22Rv1 (cell line): Measurements from ENCODE around the gene IL19.
"Not testable (repeated sequence)": the region's sequence is repeated elsewhere in the genome, so short reads cannot be mapped to it uniquely, and the experiment has no call there.

Source experiments
- H3K27ac ChIP-seq: fragments of 450-650 bp; 2 replicates; pipeline ENCODE4 v1.5.1; 2017
- ZFX ChIP-seq: fragments of 450-650 bp; IDR thresholded peaks from 2 replicates; pipeline ENCODE4 v1.6.1; 2017; ENCODE audit warnings: antibody characterized with exemption, borderline replicate concordance
- TF ChIP-seq, protein P1 (sequence below): fragments of 450-650 bp; IDR thresholded peaks from 2 replicates; pipeline ENCODE4 v1.5.1; 2017; ENCODE audit warnings: mild to moderate bottlenecking

IL19 gene

DNA sequence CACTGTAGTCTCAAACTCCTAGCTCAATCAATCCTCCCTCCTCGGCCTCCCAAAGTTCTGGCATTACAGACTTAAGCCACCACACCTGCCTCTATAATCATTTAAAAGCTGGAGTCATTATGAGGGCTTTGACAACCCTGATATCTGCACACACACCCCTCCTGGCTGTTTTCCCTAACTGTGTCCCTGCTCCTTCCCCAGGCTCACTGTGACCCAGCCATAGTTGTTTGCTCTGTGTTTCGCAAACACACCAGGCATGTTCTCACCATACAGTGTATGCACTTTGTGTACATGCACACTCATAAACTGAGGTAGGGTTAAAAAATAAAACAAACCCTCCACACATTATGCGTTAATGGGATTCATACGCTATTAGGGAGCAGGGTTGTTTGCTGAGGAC is 73.1 kb downstream of the IL19 start:
- TF ChIP-seq ZFX: no peak
- TF ChIP-seq, protein P1, sequence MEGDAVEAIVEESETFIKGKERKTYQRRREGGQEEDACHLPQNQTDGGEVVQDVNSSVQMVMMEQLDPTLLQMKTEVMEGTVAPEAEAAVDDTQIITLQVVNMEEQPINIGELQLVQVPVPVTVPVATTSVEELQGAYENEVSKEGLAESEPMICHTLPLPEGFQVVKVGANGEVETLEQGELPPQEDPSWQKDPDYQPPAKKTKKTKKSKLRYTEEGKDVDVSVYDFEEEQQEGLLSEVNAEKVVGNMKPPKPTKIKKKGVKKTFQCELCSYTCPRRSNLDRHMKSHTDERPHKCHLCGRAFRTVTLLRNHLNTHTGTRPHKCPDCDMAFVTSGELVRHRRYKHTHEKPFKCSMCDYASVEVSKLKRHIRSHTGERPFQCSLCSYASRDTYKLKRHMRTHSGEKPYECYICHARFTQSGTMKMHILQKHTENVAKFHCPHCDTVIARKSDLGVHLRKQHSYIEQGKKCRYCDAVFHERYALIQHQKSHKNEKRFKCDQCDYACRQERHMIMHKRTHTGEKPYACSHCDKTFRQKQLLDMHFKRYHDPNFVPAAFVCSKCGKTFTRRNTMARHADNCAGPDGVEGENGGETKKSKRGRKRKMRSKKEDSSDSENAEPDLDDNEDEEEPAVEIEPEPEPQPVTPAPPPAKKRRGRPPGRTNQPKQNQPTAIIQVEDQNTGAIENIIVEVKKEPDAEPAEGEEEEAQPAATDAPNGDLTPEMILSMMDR: no peak

DNA sequence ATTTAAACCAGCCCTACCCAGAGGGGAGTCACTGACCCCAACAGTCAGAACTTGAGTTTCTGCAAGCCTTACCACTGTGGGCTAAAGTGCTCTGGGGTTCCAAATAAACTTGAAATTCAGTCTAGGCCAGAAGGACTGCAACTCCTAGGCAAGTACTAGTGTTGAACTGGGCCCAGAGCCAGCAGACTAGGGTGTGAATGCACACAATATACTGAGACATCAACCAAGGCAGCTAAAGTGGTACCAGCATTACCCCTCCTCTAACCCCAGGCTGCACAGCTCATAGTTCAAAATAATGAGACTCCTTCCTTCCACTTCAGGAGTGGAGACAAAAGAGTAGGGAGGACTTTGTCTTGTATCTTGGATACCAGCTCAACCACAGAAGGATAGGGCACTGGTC is 75.9 kb downstream of the IL19 start:
- no peak for TF ChIP-seq ZFX
- TF ChIP-seq, protein P1: no peak
- H3K27ac ChIP-seq: no peak overlapping the region

More for the DNA sequence above, 73.1 kb downstream of the IL19 start:
- no peak overlapping the region for H3K27ac ChIP-seq

DNA sequence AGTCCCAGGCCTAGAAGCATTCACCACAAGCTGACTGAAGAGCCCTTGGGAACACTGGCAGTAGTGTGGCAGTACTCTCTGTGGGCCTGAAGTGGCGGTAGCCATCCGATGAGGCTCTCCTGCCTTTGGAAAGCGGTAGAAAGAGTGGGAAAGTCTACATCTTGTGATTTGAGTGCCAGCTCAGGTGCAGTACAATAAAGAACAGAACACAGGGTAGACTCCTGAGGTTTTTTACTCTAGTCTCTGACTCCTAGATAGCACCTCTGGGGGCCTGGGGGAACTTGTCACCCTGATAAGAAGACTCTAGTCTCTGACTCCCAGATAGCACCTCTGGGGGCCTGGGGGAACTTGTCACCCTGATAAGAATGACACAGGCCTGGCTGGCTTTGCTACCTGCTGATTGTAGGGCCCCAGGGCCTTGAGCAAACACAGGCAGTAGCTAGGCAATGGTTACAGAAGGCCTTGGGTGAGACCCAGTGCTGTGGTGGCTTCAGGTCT is 76.8 kb downstream of the IL19 start:
- TF ChIP-seq, protein P1: no peak
- TF ChIP-seq ZFX: no peak
- no peak overlapping the region for H3K27ac ChIP-seq

DNA sequence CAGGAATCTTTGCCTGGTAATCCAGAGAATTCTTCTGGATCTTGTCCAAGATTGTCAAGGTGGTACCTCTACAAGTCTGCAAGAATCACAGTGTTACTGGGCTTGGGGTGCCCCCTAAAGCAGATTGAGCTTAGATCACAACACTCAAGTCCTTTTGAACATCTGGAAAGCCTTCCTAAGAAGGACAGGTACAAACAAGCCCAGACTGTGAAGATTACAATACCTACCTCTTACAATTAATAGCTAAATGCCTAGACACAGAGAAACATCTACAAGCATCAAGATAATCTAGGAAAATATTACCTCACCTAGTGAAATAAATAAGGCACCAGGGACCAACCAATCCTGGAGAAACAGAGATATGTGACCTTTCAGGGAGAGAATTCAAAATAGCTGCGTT is 77.4 kb downstream of the IL19 start:
- TF ChIP-seq ZFX: no peak
- TF ChIP-seq, protein P1: no peak

DNA sequence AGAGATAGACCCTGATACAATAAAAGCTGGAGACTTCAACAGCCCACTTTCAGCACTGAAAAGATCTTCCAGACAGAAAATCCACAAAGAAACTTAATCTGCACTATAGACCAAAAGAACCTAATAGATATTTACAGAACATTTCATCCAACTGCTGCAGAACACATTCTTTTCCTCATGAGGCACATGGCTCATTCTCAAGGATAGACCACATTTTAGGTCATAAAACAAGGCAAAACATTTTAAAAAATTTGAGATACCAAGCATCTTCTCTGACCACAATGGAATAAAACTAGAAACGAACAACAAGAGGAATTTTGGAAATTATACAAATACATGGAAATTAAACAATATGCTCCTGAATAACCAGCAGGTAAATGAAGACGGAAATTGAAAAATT is 79.8 kb downstream of the IL19 start:
- no peak for TF ChIP-seq ZFX
- no peak overlapping the region for H3K27ac ChIP-seq

More for the DNA sequence above, 77.4 kb downstream of the IL19 start:
- no peak overlapping the region for H3K27ac ChIP-seq

DNA sequence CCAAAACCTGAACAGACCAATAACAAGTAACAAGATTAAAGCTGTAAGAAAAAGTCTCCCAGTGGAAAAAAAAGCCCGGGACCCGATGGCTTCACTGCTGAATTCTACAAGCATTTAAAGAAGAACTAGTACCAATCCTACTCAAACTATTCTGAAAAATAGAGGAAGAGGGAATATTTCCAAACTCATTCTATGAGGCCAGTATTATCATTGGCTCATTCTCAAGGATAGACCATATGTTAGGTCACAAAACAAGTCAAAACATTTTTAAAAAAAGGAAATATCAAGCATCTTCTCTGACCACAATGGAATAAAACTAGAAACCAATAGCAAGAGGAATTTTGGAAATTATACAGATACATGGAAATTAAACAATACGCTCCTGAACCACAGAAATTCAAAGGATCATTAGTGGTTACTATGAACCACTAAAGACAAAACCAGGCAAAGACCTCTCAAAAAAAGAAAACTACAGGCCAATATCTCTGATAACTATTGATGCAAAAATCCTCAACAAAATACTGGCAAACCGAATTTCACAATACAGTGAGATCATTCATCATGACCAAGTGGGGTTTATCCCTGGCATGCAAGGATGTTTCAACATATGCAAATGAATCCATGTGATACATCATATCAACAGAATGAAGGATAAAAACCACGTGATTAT is 80.9 kb downstream of the IL19 start:
- no peak overlapping the region for H3K27ac ChIP-seq
- TF ChIP-seq, protein P1: no peak
- TF ChIP-seq ZFX: no peak

DNA sequence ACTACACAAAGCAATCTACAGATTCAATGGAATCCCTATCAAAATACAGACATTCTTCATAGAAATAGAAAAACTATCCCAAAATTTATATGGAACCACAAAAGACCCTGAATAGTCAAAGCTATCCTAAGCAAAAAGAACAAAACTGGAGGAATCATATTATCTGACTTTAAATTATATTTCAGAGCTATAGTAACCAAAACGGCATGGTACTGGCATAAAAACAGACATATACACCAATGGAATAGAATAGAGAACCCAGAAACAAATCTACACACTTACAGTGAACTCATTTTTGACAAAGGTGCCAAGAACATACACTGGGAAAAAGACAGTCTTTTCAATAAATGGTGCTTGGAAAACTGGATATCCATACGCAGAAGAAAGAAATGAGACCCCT is 82.1 kb downstream of the IL19 start:
- H3K27ac ChIP-seq: not testable (repeated sequence)

DNA sequence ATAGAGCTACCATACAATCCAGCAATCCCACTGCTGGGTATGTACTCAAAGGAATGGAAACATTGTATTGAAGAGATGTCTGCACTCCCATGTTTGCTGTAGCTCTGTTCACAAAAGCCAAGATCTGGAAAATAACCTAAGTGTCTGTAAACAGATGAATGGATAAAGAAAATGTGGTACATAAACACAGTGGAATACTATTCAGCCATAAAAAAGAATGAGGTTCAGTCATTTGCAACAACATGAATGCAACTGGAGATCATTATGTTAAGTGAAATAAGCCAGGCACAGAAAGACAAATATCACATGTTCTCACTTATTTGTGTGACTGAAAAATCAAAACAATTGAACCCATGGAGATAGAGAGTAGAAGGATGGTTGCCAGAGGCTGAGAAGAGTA is 83.1 kb downstream of the IL19 start:
- H3K27ac ChIP-seq: not testable (repeated sequence)

DNA sequence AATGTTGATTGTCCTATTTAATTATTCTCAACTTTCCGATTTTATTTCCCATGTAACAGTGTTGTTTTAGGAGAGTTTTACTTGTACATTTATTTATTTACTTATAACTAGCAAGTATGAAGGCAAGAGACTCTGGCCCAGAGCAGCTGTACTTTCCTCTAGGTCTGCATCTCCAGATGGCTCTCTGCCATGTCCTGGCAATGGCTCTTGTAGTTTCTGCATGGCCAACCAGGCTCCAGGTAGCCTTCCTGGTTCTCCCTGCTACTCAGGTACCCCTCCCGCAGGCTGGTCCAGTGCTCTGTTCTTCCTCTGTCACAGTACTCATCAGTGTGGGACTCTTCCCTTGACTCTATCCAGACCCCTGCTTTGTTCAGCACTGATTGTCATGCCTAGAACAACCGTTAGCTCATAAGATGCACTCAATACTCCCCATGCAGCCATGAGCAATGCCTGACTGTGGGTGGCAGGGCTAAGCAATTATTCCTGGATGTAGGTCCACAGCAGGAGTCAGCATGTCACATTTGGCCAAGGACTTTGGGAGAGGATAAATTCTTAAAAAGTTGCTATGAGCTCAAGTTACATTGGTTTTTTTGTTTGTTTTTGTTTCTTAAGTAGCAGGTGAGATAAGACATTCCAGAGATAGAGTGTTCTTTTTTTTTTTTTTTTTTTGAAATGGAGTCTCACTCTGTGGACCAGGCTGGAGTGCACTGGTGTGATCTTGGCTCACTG is 84.0 kb downstream of the IL19 start:
- H3K27ac ChIP-seq: no peak overlapping the region
- no peak for TF ChIP-seq ZFX
- TF ChIP-seq, protein P1: no peak
